DMS79 (cell line): ENCODE results near the gene CPNE1.
A peak's percentile ranks its signal among the peaks of the same experiment; 100 is the strongest.

Experiments
- DNase-seq: peaks from one replicate; lab custom pipeline; 2025; lab: John Stamatoyannopoulos, UW

CPNE1 gene

GRCh38 chr20:35600176-35600992 is 64.3 kb downstream of the CPNE1 start:
- DNase-seq, result no peak

- DNase-seq, result no peak
Measured at GRCh38 chr20:35599776-35600120, 65.0 kb downstream of the CPNE1 start.

GRCh38 chr20:35598899-35599775 is 65.6 kb downstream of the CPNE1 start:
- DNase-seq, result peak; percentile 29

GRCh38 chr20:35598476-35598875 is 66.2 kb downstream of the CPNE1 start:
- DNase-seq, result no peak

GRCh38 chr20:35597186-35597585 is 67.5 kb downstream of the CPNE1 start:
- no peak for DNase-seq

- no peak for DNase-seq
Measured at GRCh38 chr20:35595901-35596300, 68.8 kb downstream of the CPNE1 start.

GRCh38 chr20:35595456-35595855 is 69.2 kb downstream of the CPNE1 start:
- no peak for DNase-seq

GRCh38 chr20:35592339-35592974 is 72.2 kb downstream of the CPNE1 start:
- no peak for DNase-seq

- no peak for DNase-seq
Measured at GRCh38 chr20:35588397-35588796, 76.3 kb downstream of the CPNE1 start.

GRCh38 chr20:35587436-35587835 is 77.3 kb downstream of the CPNE1 start:
- DNase-seq, result no peak

- DNase-seq, result no peak
Measured at GRCh38 chr20:35586751-35587425, 77.8 kb downstream of the CPNE1 start.

GRCh38 chr20:35583636-35584560 is 80.8 kb downstream of the CPNE1 start:
- DNase-seq, result no peak

GRCh38 chr20:35582741-35583404 is 81.8 kb downstream of the CPNE1 start:
- no peak for DNase-seq

- no peak for DNase-seq
Measured at GRCh38 chr20:35582131-35582530, 82.6 kb downstream of the CPNE1 start.

GRCh38 chr20:35579196-35579595 is 85.5 kb downstream of the CPNE1 start:
- no peak for DNase-seq

GRCh38 chr20:35578469-35578868 is 86.2 kb downstream of the CPNE1 start:
- DNase-seq, result no peak

- no peak for DNase-seq
Measured at GRCh38 chr20:35576816-35577215, 87.9 kb downstream of the CPNE1 start.
